B cell (primary cell): ENCODE results near the gene OPTN. TPM values are rescaled to one million over a fixed set of nuclear protein-coding genes. Genes with fewer than 3 reads are reported as not detected.

Experiments used
- ATAC-seq: fragments of 200-7000 bp; cut with Tn5 transposase; one replicate; pipeline ENCODE4 v1.10.0; 2021; ENCODE audit warnings: low read depth, mild to moderate bottlenecking, moderate number of reproducible peaks, moderate library complexity
- CTCF ChIA-PET: fragments of 350-600 bp; sonication (Branson Sonifier 250); formaldehyde crosslinking; loops from one replicate; lab custom pipeline; 2021; ENCODE audit warnings: antibody characterized with exemption, inconsistent platforms; lab: Charles Lee
- POLR2A ChIA-PET: fragments of 350-600 bp; sonication (Branson Sonifier 250); formaldehyde crosslinking; loops from one replicate; lab custom pipeline; 2021; ENCODE audit warnings: antibody characterized with exemption; lab: Charles Lee
- DNase-seq: peaks from one replicate; pipeline ENCODE4 v3.0.0; 2013
- H2AFZ ChIP-seq: 2 replicates; pipeline ENCODE4 v1.6.1; 2012; ENCODE audit warnings: mild to moderate bottlenecking, low read depth, low read length; ENCODE audit not compliant: insufficient read depth, poor library complexity, severe bottlenecking
- H3K27ac ChIP-seq, 2 donors: 1 replicate in 1 of 2; 2 replicates in 1 of 2; pipeline ENCODE4 v1.5.1; 2012 to 2013; ENCODE audit warnings: low read length in 2 of 2, mild to moderate bottlenecking in 2 of 2, moderate library complexity in 1 of 2
- H3K27me3 ChIP-seq, 4 experiments: fragments of 200-600 bp in 1 of 4; sonication (generic) in 1 of 4; replicated peaks in 1 of 4; 1 replicate in 2 of 4; 2 replicates in 2 of 4; pipeline versions ENCODE4 v1.6.1 to v1.7.0; 2013 to 2016; ENCODE audit warnings: low read length in 3 of 4, mild to moderate bottlenecking in 2 of 4, mixed read lengths in 1 of 4, moderate library complexity in 1 of 4; ENCODE audit not compliant: insufficient read depth in 4 of 4, control insufficient read depth in 3 of 4; ENCODE audit errors: control extremely low read depth in 1 of 4
- H3K36me3 ChIP-seq, 2 experiments: replicated peaks in 1 of 2; 1 replicate in 1 of 2; 2 replicates in 1 of 2; pipeline versions ENCODE4 v1.6.1 to v1.7.1; 2013; ENCODE audit warnings: low read length in 1 of 2; ENCODE audit not compliant: insufficient read depth in 2 of 2, control insufficient read depth in 1 of 2; ENCODE audit errors: control extremely low read depth in 1 of 2, extremely low read depth in 1 of 2
- H3K4me1 ChIP-seq, 2 donors: fragments of 200-600 bp in 1 of 2; sonication (generic) in 1 of 2; 1 replicate in 1 of 2; 2 replicates in 1 of 2; pipeline versions ENCODE4 v1.5.1 to v1.6.1; 2013 to 2017; ENCODE audit warnings: low read length in 2 of 2; ENCODE audit not compliant: control insufficient read depth in 2 of 2, insufficient read depth in 2 of 2
- H3K4me2 ChIP-seq: replicated peaks from 2 replicates; pipeline ENCODE3; 2012; ENCODE audit warnings: mild to moderate bottlenecking, low read depth, low read length; ENCODE audit not compliant: poor library complexity, severe bottlenecking
- H3K4me3 ChIP-seq, 5 experiments: fragments of 200-600 bp in 1 of 5; sonication (generic) in 1 of 5; 1 replicate in 3 of 5; 2 replicates in 2 of 5; pipeline versions ENCODE4 v1.5.1 to v1.7.0; 2011 to 2016; ENCODE audit warnings: low read length in 4 of 5, mild to moderate bottlenecking in 4 of 5, low read depth in 2 of 5, control low read depth in 1 of 5, moderate library complexity in 1 of 5; ENCODE audit not compliant: insufficient read depth in 1 of 5; ENCODE audit errors: control extremely low read depth in 1 of 5, extremely low read depth in 1 of 5
- H3K79me2 ChIP-seq: fragments of 200-600 bp; sonication (generic); one replicate; pipeline ENCODE4 v1.6.0; 2016; ENCODE audit warnings: low read length; ENCODE audit not compliant: control insufficient read depth, insufficient read depth
- H3K9ac ChIP-seq: fragments of 200-600 bp; sonication (generic); 2 replicates; pipeline ENCODE4 v1.6.1; 2017; ENCODE audit warnings: mild to moderate bottlenecking, low read length, moderate library complexity
- H3K9me3 ChIP-seq, 3 donors: one replicate each; pipeline versions ENCODE4 v1.6.1 to v1.7.1; 2013; ENCODE audit warnings: low read length in 2 of 3; ENCODE audit not compliant: control insufficient read depth in 2 of 3, insufficient read depth in 1 of 3; ENCODE audit errors: control extremely low read depth in 1 of 3
- H4K20me1 ChIP-seq: 2 replicates; pipeline ENCODE4 v1.6.0; 2012; ENCODE audit warnings: mild to moderate bottlenecking, low read length; ENCODE audit not compliant: insufficient read depth, control insufficient read depth, poor library complexity, severe bottlenecking
- H3K27ac Mint-ChIP-seq: one replicate; pipeline ENCODE4 v1.8.0; 2021; ENCODE audit warnings: mixed read lengths
- H3K27me3 Mint-ChIP-seq: one replicate; pipeline ENCODE4 v1.8.0; 2021; ENCODE audit warnings: mixed read lengths
- H3K4me1 Mint-ChIP-seq: one replicate; pipeline ENCODE4 v1.8.0; 2021; ENCODE audit warnings: mixed read lengths
- H3K4me3 Mint-ChIP-seq: one replicate; pipeline ENCODE4 v1.8.0; 2021; ENCODE audit warnings: mixed read lengths
- H3K9me3 Mint-ChIP-seq: one replicate; pipeline ENCODE4 v1.8.0; 2022; ENCODE audit warnings: mixed read lengths; ENCODE audit not compliant: insufficient read depth
- EZH2 ChIP-seq: IDR thresholded peaks from 2 replicates; pipeline ENCODE4 v1.6.1; 2012; ENCODE audit warnings: borderline replicate concordance, low read depth, mild to moderate bottlenecking, moderate library complexity, low read length; ENCODE audit not compliant: insufficient read depth, poor library complexity, severe bottlenecking
- WGBS: methylation state at CpG from one replicate; pipeline ENCODE4 v1.1.5; 2013; ENCODE audit warnings: missing lambda C conversion rate; ENCODE audit not compliant: insufficient coverage; 5-methylcytosine and 5-hydroxymethylcytosine counted together
- intact Hi-C: fragments of 100-400 bp; cut with micrococcal nuclease; formaldehyde crosslinking; loops from one replicate; pipeline ENCODE4 v1.10.0; 2022
- polyA plus RNA-seq: library from polyadenylated mRNA; depleted of rRNA; stranded (reverse); fragments of >200 nt; gene quantifications from 2 replicates; pipeline ENCODE4 v1.2.3, GENCODE V29; 2012
- total RNA-seq, 2 donors: library from RNA; stranded (reverse); fragments of 120-200 nt in 1 of 2; gene quantifications; 1 replicate in 1 of 2; 2 replicates in 1 of 2; pipeline versions ENCODE4 v1.2.3 to v1.2.4, GENCODE V29; 2013 to 2022
- TF ChIP-seq, protein P1 (sequence below): fragments of 200-600 bp; IDR thresholded peaks from one replicate; pipeline ENCODE4 v1.8.0; 2022; ENCODE audit warnings: antibody characterized with exemption, mild to moderate bottlenecking

OPTN gene
- total and polyA plus RNA-seq, 2 donors (not counting 1 experiment from before 2014, with no cell fraction given), result 5.2 to 42.8 TPM

GRCh38 chr10:13086056-13086455 lies 13.9 kb upstream of the OPTN start:
- POLR2A ChIA-PET, result no interaction called here
- H3K9ac ChIP-seq, result no peak overlapping the region
- peaks cover 2 to 35% (median 25%) of the 10 kb centered on the region in 3 donors for H3K9me3 ChIP-seq
- H3K9me3 Mint-ChIP-seq, result peaks cover 13% of the 10 kb centered on the region
- no peak overlapping the region for H2AFZ ChIP-seq
- no peak overlapping the region for H3K4me3 ChIP-seq
- TF ChIP-seq, protein P1, sequence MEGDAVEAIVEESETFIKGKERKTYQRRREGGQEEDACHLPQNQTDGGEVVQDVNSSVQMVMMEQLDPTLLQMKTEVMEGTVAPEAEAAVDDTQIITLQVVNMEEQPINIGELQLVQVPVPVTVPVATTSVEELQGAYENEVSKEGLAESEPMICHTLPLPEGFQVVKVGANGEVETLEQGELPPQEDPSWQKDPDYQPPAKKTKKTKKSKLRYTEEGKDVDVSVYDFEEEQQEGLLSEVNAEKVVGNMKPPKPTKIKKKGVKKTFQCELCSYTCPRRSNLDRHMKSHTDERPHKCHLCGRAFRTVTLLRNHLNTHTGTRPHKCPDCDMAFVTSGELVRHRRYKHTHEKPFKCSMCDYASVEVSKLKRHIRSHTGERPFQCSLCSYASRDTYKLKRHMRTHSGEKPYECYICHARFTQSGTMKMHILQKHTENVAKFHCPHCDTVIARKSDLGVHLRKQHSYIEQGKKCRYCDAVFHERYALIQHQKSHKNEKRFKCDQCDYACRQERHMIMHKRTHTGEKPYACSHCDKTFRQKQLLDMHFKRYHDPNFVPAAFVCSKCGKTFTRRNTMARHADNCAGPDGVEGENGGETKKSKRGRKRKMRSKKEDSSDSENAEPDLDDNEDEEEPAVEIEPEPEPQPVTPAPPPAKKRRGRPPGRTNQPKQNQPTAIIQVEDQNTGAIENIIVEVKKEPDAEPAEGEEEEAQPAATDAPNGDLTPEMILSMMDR, result no peak
- TF ChIP-seq EZH2, result no peak
- CTCF ChIA-PET, result no interaction called here
- intact Hi-C loops, result no loop called here
- H3K27ac Mint-ChIP-seq, result no peak overlapping the region
- no peak for ATAC-seq
- H3K79me2 ChIP-seq, result no peaks in the 10 kb centered on the region
- DNase-seq, result no peak
- no CpG with 5 or more reads among the region's 1 CpG for WGBS
- H3K27me3 Mint-ChIP-seq, result peaks cover 15% of the 10 kb centered on the region
- H3K27me3 ChIP-seq, result no peaks in the 10 kb centered on the region
- H3K4me3 Mint-ChIP-seq, result no peak overlapping the region
- no peaks in the 10 kb centered on the region for H3K4me1 ChIP-seq
- no peak overlapping the region for H3K4me2 ChIP-seq
- H3K27ac ChIP-seq, result no peak overlapping the region
- no peaks in the 10 kb centered on the region for H3K4me1 Mint-ChIP-seq
- no peaks in the 10 kb centered on the region for H3K36me3 ChIP-seq
- no peaks in the 10 kb centered on the region for H4K20me1 ChIP-seq

- Mint-ChIP-seq H3K27ac (no peak overlapping the region), H3K4me1 (no peaks in the 10 kb centered on the region), H3K27me3 (peaks cover 24% of the 10 kb centered on the region), H3K9me3 (peaks cover 9% of the 10 kb centered on the region), H3K4me3 (no peak overlapping the region)
- H4K20me1 ChIP-seq, result no peaks in the 10 kb centered on the region
- no peak for DNase-seq
- H3K4me2 ChIP-seq, result no peak overlapping the region
- H2AFZ ChIP-seq, result no peak overlapping the region
- POLR2A ChIA-PET, result no interaction called here
- intact Hi-C loops, result no loop called here
- no peak overlapping the region for H3K9ac ChIP-seq
- CTCF ChIA-PET, result interaction anchor here (1.8 kb wide), 1 partner anchor 12 kb away, joined by 5 read pairs; the partner anchor contains the start of gene OPTN
- ATAC-seq, result no peak
- peaks cover 0 to under 1% (median 0%) of the 10 kb centered on the region in 4 experiments for H3K27me3 ChIP-seq
- peaks cover 2 to 26% (median 23%) of the 10 kb centered on the region in 3 donors for H3K9me3 ChIP-seq
- no peak overlapping the region for H3K27ac ChIP-seq
- no peak overlapping the region for H3K4me3 ChIP-seq
- no peaks in the 10 kb centered on the region for H3K4me1 ChIP-seq
- no peaks in the 10 kb centered on the region for H3K79me2 ChIP-seq
- TF ChIP-seq, protein P1, result no peak
- TF ChIP-seq EZH2, result no peak
- no peaks in the 10 kb centered on the region for H3K36me3 ChIP-seq
- WGBS, result 96% methylated on average over 4 of the region's 4 CpGs
Observed at GRCh38 chr10:13087601-13087985, 12.4 kb upstream of the OPTN start.
